PFSK-1 (cell line): Measurements from ENCODE around the gene MYL6B.

ENCODE experiments used
- FOXP2 ChIP-seq: optimal IDR thresholded peaks from 2 replicates; pipeline ENCODE3; 2011; ENCODE audit warnings: borderline replicate concordance, control low read depth, inconsistent platforms; ENCODE audit not compliant: insufficient read depth; ENCODE audit errors: extremely low read length, extremely low read depth
- POLR2AphosphoS5 ChIP-seq: IDR thresholded peaks from 2 replicates; pipeline ENCODE4 v1.6.1; 2012; ENCODE audit warnings: low read depth, mild to moderate bottlenecking, control low read depth, low read length, moderate library complexity
- REST ChIP-seq, 2 experiments: IDR thresholded peaks; 2 replicates each; pipeline versions ENCODE4 v1.6.1 to v1.8.0; 2011 to 2012; ENCODE audit warnings: low read depth in 2 of 2, low read length in 2 of 2, control low read depth in 1 of 2, inconsistent platforms in 1 of 2, mild to moderate bottlenecking in 1 of 2, moderate library complexity in 1 of 2; ENCODE audit not compliant: insufficient read depth in 1 of 2
- TAF1 ChIP-seq: IDR thresholded peaks from 2 replicates; pipeline ENCODE4 v1.6.1; 2012; ENCODE audit warnings: low read length, control low read depth, borderline replicate concordance; ENCODE audit not compliant: insufficient read depth

GRCh38 chr12:56118688-56119357 is 33.6 kb upstream of the MYL6B start:
- TF ChIP-seq TAF1 (no peak), FOXP2 (no peak), POLR2AphosphoS5 (no peak), REST (IDR thresholded peaks at IDR 0.05; ENCODE audit: insufficient read depth in 1 of 2, low read depth in 2 of 2, low read length in 2 of 2) (no peak)
